Gastroesophageal sphincter (tissue), 2 donors: ENCODE results near the gene NKD1.
"Not testable (repeated sequence)": the region's sequence is repeated elsewhere in the genome, so short reads cannot be mapped to it uniquely, and the experiment has no call there.

Experiments
- EP300 ChIP-seq: sonication (generic); formaldehyde crosslinking; IDR thresholded peaks from one replicate; pipeline ENCODE4 v1.6.1; 2017; ENCODE audit warnings: antibody characterized with exemption, mild to moderate bottlenecking
- POLR2AphosphoS5 ChIP-seq: sonication (generic); formaldehyde crosslinking; IDR thresholded peaks from one replicate; pipeline ENCODE4 v1.6.1; 2017; ENCODE audit warnings: antibody characterized with exemption

GRCh38 chr16:50503868-50504531 lies 44.2 kb upstream of the NKD1 start:
- TF ChIP-seq EP300, POLR2AphosphoS5: not testable (repeated sequence)
